GM21515 (cell line): ENCODE data around the gene FAM184B.

Experiments used
- ATAC-seq: cut with Tn5 transposase; IDR thresholded peaks from one replicate; pipeline ENCODE4 v1.9.1; 2021; ENCODE audit not compliant: unreplicated experiment

FAM184B gene

DNA sequence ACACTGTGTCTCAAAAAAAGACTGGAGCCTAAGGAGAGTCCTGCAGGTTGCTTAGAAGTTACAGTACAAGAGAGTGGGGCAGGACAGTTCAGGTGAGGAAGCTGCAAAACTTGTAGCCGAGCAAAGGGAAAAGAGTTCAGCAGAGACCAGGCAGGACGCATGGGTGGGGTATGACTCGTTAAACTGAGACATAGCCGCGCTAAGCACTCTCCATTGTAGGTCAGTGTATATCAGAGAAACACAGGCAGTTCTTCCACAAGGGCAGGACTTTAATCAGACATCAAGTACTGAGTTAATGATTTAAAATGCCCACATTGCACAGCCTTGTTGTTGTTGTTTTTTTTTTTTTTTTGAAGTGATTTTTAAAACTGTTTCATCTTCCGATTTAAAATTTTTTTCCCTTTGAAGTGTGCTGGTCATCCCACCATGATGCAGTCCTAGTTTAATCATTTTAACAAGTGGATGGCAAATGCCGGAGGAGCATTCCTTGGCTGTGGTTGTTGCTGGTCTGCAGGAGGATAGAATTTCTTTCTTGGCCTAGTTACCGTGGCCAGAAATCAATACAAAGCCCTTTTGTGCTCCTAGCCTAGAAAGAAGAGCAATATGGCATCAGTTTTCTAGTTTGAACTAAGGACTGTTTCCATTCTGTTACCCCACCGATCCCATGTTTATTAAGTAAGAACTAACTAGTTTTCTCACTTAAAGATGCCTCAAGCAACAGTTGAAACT, 194.2 kb downstream of the FAM184B start:
- no peak for ATAC-seq

DNA sequence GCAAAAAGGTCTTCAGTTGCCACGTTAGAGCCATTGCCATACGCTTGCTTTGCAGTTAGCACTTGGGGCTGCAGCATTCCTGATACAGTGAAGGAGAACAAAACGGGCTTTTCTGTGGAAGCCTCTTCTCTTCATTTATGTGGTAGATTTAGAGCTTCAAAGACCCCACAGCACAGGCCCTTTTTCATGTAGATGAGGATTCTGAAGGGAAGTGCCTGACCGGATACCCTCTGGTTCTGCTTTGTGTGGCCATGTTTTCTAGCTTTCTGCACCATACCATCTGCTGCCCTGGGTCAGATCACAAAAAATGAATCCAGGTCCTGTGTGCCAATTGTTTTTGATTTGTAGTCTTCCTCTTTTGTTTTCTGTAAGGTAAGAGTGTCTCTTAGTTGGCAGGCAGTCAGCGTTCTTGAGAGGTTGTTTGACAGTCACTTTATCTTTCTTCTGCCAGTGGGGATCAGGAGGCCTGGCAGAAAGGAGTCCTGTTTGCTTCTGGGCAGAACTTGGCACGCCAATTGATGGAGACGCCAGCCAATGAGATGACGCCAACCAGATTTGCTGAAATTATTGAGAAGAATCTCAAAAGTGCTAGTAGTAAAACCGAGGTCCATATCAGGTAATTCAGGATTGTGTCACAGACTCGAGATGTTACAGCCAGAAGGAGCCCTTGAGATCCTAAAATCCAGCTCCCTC, 196.8 kb downstream of the FAM184B start:
- ATAC-seq = no peak

DNA sequence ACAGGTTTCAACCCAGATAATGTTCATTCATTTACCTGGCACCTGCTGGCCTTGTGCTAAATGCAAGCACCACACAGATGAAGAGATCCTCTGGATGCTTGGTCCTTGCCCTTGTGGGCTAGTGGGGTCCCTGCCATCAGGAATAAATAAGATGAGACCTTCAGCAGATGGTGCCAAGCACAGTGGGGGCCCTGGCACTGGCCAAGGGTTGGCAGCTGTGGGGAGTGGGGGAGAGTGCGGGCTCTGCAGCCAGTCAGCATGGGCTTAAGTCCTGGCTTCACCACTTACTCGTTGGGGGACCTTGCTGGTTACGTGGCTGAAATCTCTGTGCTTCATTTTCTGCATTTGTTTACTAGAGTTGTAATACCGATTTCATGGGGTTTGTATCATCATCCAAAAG, 197.5 kb downstream of the FAM184B start:
- no peak for ATAC-seq

DNA sequence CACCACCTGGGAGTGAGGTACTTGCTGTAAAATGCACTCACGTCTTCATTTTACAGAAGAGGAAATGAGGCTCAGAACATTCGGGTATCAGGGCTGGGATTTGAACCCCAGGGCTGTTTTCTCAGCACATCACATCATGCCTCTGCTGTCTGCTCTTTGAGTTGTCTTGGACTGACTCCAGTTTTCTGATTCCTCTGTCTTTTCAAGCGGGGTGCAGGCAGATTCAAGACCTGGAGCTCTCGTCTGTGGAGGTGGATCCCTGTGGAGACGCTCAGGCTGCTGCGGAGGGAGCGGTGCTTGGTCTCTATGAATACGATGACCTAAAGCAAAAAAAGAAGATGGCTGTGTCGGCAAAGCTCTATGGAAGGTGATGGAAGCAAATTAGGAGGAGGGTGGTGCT, 198.1 kb downstream of the FAM184B start:
- ATAC-seq = no peak

DNA sequence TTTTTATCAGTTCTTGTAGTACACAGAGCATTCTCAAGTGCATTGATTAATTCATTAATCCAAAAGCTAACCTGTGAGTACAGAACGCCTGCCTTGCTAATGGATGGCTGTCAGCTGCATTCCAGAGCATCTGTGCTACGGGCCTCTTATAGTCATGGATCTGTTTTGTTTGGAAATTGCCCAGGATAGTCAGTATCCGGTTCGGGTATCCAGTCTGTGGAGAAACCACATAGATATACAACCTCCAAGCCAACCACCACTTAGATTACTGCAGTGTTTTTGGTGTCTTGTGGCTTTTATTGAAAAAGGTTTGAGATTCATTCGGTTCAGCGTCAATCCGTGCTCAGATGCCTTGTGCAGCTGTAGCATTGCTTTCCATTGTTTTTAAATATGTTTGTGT, 200.5 kb downstream of the FAM184B start:
- no peak for ATAC-seq
